Measurements from ENCODE around the gene MTX3. TPM values are rescaled to one million over a fixed set of nuclear protein-coding genes. Genes with fewer than 3 reads are reported as not detected.

The MTX3 gene, protein sequence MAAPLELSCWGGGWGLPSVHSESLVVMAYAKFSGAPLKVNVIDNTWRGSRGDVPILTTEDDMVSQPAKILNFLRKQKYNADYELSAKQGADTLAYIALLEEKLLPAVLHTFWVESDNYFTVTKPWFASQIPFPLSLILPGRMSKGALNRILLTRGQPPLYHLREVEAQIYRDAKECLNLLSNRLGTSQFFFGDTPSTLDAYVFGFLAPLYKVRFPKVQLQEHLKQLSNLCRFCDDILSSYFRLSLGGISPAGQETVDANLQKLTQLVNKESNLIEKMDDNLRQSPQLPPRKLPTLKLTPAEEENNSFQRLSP
- total RNA-seq = 10.1 and 15.5 TPM in 2 replicates

DNA sequence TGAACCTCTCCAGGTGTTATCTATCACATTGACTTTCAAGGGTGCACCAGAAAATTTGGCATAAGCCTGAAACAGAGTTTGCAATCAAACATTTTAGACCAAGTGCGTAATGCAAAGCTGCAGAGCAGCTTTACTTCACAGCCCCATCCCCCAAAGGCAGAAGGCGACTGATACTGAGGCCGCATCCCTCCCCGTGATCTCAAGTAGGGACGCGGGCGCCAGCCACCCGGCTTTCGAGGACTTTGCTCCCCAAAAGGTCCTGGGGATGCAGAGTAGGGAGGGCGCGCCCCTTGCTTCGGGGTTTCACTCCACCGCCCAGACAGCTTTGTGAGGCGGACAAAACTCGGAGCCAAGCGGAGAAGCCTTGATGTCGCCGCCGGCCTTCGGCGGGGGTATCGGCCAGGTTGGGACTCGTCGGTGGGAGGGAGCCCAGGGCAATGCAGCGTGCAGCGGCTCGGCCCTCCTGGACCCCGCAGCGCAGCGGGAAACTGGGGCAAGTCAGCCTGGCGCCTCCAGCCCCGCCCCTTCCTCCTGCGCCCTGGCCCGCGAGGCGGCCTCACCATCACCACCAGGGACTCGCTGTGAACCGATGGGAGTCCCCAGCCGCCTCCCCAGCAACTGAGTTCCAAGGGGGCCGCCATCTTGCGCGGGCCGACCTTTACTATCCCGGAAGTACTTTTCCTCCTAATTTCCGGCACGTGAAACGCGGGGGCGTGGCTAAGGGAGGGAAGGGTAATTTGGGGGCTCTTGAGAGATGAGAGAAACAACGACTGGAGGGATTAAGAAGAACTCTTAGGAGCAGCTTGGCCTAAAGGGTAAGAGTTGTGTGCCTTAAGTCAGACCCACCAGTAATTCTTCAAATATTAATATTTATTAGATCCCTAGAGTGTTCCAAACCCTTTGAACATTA, at the start of gene MTX3:
TSS of gene MTX3 (minus strand) at position 665 of the 910 bp plus-strand sequence. CDS start at position 641, 24 bp downstream.

DNA sequence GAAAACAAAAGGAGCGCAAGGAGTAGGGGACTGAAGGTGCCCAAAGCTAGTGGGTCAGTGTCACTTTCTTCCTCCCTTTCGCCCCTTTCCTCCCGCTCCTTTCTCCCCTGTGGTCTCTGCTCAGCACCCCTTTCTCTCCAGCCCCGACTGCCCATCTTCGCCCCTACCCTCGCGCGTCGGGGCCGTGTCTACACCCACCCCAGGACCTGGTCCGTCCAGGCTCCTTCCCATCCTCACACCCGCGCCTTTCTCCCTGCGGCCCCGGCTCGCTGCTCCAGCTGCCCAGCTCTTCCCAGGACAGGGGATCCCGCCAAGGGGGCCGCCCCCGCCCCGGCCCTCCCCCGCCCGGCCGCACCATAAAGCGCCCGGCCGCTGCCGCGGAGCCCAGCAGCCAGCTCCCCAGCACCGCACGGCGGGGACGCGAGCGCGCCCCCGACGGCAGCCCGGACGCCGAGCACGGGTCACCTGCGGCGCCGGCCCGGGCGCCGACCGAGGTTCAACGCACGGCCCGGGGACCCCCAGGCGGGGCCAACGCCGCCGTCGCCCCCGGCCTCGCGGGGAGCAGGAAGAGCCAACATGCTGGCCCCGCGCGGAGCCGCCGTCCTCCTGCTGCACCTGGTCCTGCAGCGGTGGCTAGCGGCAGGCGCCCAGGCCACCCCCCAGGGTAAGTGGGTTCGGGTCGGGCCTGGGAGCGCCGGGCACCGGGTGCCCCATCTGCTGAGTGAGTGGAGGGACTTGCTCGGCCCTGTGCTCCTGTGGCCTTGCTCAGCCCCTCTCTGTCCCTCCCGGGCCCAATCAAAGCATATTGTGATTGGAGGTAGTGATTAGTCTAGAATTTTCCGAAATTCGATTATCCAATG, 44.1 kb upstream of the MTX3 start, which contains the start of gene THBS4:
TSS of gene THBS4 (plus strand) at position 387 of the 860 bp plus-strand sequence. CDS start at position 577, 190 bp downstream.

Small RNA genes within 50 kb of the gene (small RNA-seq; reads per million reads assigned to genes)
- gene TRMT112P2 (ENCODE audit: low replicate concordance) = not detected

Other genes starting within 250 kb of the MTX3 start
- 0.14 and 0.22 TPM in 2 replicates for gene THBS4, start 44.1 kb upstream of the MTX3 start, total RNA-seq

Data from placental pericyte (primary cell).